ENCODE data around the gene TST. TPM values are rescaled to one million over a fixed set of nuclear protein-coding genes. Genes with fewer than 3 reads are reported as not detected.

TST gene
- polyA plus RNA-seq, 3 donors: 17.3 to 41.7 (median 34.5) TPM

DNA sequence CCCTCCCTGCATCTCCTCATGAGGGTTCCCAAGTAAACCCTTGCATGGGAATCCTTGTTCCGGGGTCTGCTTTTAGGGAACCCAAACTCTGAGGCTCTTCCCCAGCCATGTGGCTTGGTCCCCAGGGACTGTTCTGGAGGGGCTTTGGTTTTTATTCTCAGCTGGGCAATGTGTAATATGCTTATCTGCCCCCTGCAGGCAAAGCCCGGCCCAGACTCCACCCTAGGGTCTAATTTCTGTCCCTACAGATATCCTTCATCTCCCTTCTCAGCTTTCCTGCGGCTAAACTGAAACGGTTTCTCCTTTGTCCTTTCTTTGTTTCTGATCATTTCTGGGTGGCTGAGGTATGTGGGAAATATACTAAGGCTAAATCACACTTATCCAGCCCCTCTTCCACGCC is 37.1 kb downstream of the TST start:
- Histone ChIP-seq H3K36me3 (replicated peaks in 1 of 2; ENCODE audit: control insufficient read depth in 1 of 2, insufficient read depth in 2 of 2, low read length in 2 of 2) (no peaks in the 10 kb centered on the region), H3K79me2 (ENCODE audit: insufficient read depth, low read length) (no peaks in the 10 kb centered on the region), H3K4me2 (replicated peaks; ENCODE audit: extremely low read depth, low read length, poor library complexity, severe bottlenecking) (no peak overlapping the region), H3K4me3 (replicated peaks in 1 of 3; ENCODE audit: low read depth in 2 of 3, low read length in 3 of 3) (no peak overlapping the region), H3K27ac (ENCODE audit: low read depth in 1 of 2, low read length in 2 of 2) (no peak overlapping the region), H3K4me1 (ENCODE audit: control insufficient read depth in 1 of 2, insufficient read depth in 2 of 2, low read length in 2 of 2) (peaks cover 12 to 17% of the 10 kb centered on the region in 2 donors), H4K20me1 (ENCODE audit: insufficient read depth, low read length) (no peaks in the 10 kb centered on the region), H3K27me3 (ENCODE audit: control insufficient read depth in 2 of 2, insufficient read depth in 2 of 2, low read length in 2 of 2) (no peaks in the 10 kb centered on the region), H3K9me3 (replicated peaks in 1 of 2; ENCODE audit: control insufficient read depth in 1 of 2, insufficient read depth in 1 of 2, low read length in 2 of 2) (peaks cover 7 to 10% of the 10 kb centered on the region in 2 donors), H2AFZ (ENCODE audit: insufficient read depth, low read depth, low read length, poor library complexity, severe bottlenecking) (no peak overlapping the region), H3K9ac (ENCODE audit: insufficient read depth, low read length, poor library complexity, severe bottlenecking) (no peak overlapping the region)
- TF ChIP-seq, protein P1, sequence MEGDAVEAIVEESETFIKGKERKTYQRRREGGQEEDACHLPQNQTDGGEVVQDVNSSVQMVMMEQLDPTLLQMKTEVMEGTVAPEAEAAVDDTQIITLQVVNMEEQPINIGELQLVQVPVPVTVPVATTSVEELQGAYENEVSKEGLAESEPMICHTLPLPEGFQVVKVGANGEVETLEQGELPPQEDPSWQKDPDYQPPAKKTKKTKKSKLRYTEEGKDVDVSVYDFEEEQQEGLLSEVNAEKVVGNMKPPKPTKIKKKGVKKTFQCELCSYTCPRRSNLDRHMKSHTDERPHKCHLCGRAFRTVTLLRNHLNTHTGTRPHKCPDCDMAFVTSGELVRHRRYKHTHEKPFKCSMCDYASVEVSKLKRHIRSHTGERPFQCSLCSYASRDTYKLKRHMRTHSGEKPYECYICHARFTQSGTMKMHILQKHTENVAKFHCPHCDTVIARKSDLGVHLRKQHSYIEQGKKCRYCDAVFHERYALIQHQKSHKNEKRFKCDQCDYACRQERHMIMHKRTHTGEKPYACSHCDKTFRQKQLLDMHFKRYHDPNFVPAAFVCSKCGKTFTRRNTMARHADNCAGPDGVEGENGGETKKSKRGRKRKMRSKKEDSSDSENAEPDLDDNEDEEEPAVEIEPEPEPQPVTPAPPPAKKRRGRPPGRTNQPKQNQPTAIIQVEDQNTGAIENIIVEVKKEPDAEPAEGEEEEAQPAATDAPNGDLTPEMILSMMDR (IDR thresholded peaks at IDR 0.05): no peak
- intact Hi-C loops (cut with micrococcal nuclease): loop anchor here in 1 of 2 donors (2.0 kb wide), 1 partner anchor 199 kb away; no protein-coding TSS in a partner anchor
- H3K36me3 Mint-ChIP-seq: no peaks in the 10 kb centered on the region
- H3K27me3 Mint-ChIP-seq (ENCODE audit: low read depth in 3 of 3): peaks cover 6 to 8% (median 6%) of the 10 kb centered on the region in 3 donors
- DNase-seq: no peak
- peaks cover 20% of the 10 kb centered on the region for H3K4me1 Mint-ChIP-seq
- no CpG with 5 or more reads among the region's 5 CpGs for WGBS (ENCODE audit: insufficient coverage)
- H3K27ac Mint-ChIP-seq: no peak overlapping the region
- H3K9me3 Mint-ChIP-seq: peaks cover 3 to 14% (median 11%) of the 10 kb centered on the region in 7 donors
- no peak overlapping the region for H3K4me3 Mint-ChIP-seq

DNA sequence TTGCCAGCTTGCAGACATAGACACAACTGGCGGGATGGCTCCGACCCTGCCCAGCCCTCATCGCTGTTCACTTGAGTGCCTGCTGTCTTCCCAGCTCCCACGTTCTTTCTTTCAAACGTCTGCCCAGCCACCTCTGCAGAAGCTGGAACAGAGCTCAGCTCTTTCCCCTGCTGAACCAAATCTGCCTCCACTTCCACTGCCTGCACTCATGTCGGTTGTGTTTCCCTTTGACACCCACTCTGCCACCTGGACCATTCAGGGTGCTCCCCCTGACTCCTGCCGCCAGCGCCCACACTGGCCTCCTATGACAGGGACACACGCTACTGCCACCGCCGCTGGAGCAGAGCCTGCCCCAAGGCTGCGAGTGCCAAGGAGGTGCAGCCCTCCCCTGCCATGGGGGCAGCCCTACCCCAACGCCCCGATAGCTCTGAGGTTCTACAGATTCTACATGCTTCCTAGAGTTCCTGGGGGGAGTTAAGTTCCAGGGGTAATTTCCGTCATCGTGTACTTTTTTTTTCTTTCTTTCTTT is 37.9 kb downstream of the TST start:
- Histone ChIP-seq H3K4me2 (replicated peaks; ENCODE audit: extremely low read depth, low read length, poor library complexity, severe bottlenecking) (no peak overlapping the region), H3K36me3 (replicated peaks in 1 of 2; ENCODE audit: control insufficient read depth in 1 of 2, insufficient read depth in 2 of 2, low read length in 2 of 2) (no peaks in the 10 kb centered on the region), H3K27me3 (ENCODE audit: control insufficient read depth in 2 of 2, insufficient read depth in 2 of 2, low read length in 2 of 2) (no peaks in the 10 kb centered on the region), H3K4me1 (ENCODE audit: control insufficient read depth in 1 of 2, insufficient read depth in 2 of 2, low read length in 2 of 2) (peaks cover 14 to 17% of the 10 kb centered on the region in 2 donors), H3K9me3 (replicated peaks in 1 of 2; ENCODE audit: control insufficient read depth in 1 of 2, insufficient read depth in 1 of 2, low read length in 2 of 2) (peaks cover 7% of the 10 kb centered on the region in 2 donors), H2AFZ (ENCODE audit: insufficient read depth, low read depth, low read length, poor library complexity, severe bottlenecking) (no peak overlapping the region), H3K79me2 (ENCODE audit: insufficient read depth, low read length) (no peaks in the 10 kb centered on the region), H3K27ac (ENCODE audit: low read depth in 1 of 2, low read length in 2 of 2) (no peak overlapping the region), H3K9ac (ENCODE audit: insufficient read depth, low read length, poor library complexity, severe bottlenecking) (no peak overlapping the region), H3K4me3 (replicated peaks in 1 of 3; ENCODE audit: low read depth in 2 of 3, low read length in 3 of 3) (no peak overlapping the region), H4K20me1 (ENCODE audit: insufficient read depth, low read length) (no peaks in the 10 kb centered on the region)
- TF ChIP-seq, protein P1 (IDR thresholded peaks at IDR 0.05): no peak
- Mint-ChIP-seq H3K4me3 (no peak overlapping the region), H3K27ac (peak overlapping the region in 1 of 7 donors; percentile 64), H3K9me3 (peaks cover 3 to 11% (median 8%) of the 10 kb centered on the region in 7 donors), H3K4me1 (peaks cover 22% of the 10 kb centered on the region), H3K36me3 (no peaks in the 10 kb centered on the region), H3K27me3 (ENCODE audit: low read depth in 3 of 3) (peaks cover 7 to 10% (median 8%) of the 10 kb centered on the region in 3 donors)
- no peak for DNase-seq
- intact Hi-C loops (cut with micrococcal nuclease): no loop called here
- WGBS (ENCODE audit: insufficient coverage): 93% methylated on average over 9 of the region's 16 CpGs

All from CD14-positive monocyte (primary cell).